Measurements from ENCODE around the gene NHERF1. TPM values are rescaled to one million over a fixed set of nuclear protein-coding genes. Genes with fewer than 3 reads are reported as not detected.

NHERF1 gene
- total RNA-seq, 1 donor from 2014 or later = 36.3 TPM

DNA sequence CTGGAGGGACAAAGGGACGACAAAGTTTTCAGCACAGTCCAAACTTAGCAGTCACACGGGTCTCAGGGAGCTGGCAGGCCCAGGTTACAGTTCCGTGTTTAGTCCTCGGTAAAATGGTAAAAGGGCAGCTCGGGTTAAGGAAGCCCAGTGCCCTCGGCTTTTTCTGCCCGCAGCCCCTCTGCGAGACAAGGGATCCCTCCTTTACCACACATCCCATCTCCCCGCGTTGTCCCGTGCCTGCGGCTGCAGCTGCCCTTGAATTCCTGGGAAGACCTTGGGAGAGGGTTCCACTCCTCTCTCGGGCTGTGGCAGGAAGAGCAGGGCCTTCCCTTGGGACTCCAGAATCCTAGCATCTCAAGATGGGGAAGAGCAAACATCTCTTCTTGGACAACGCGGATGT, 18.6 kb upstream of the NHERF1 start:
- no peaks in the 10 kb centered on the region for H3K79me2 ChIP-seq (ENCODE audit: insufficient read depth, low read length)
- no peak for FAIRE-seq
- H3K27me3 ChIP-seq (ENCODE audit: insufficient read depth, low read length) = peaks cover 10% of the 10 kb centered on the region
- no peak overlapping the region for H2AFZ ChIP-seq (ENCODE audit: low read depth, low read length)
- peaks cover 3% of the 10 kb centered on the region for H3K9me3 Mint-ChIP-seq (ENCODE audit: unreplicated experiment)
- H3K9ac ChIP-seq (ENCODE audit: low read length) = no peak overlapping the region
- no peak for TF ChIP-seq CTCF (IDR thresholded peaks at IDR 0.05; ENCODE audit: insufficient read depth, low read depth, low read length)
- TF ChIP-seq EZH2 (IDR thresholded peaks at IDR 0.05; ENCODE audit: insufficient read depth, low read length) = no peak
- no peak overlapping the region for H3K27ac ChIP-seq (ENCODE audit: low read depth, low read length)
- no peaks in the 10 kb centered on the region for H3K36me3 Mint-ChIP-seq (ENCODE audit: low read depth, unreplicated experiment)
- no peak overlapping the region for H3K27ac Mint-ChIP-seq (ENCODE audit: unreplicated experiment)
- no peak for DNase-seq (ENCODE audit: low read depth)
- H3K4me3 ChIP-seq (ENCODE audit: insufficient read depth, low read depth, low read length) = no peak overlapping the region
- H3K4me1 ChIP-seq (ENCODE audit: insufficient read depth, low read length) = no peaks in the 10 kb centered on the region
- no peak overlapping the region for H3K4me3 Mint-ChIP-seq (ENCODE audit: unreplicated experiment)
- H3K27me3 Mint-ChIP-seq (ENCODE audit: low read depth, unreplicated experiment) = peaks cover 11% of the 10 kb centered on the region
- H4K20me1 ChIP-seq (ENCODE audit: insufficient read depth, low read length) = no peaks in the 10 kb centered on the region
- H3K36me3 ChIP-seq (ENCODE audit: insufficient read depth, low read length) = no peaks in the 10 kb centered on the region
- H3K4me1 Mint-ChIP-seq (ENCODE audit: low read depth, unreplicated experiment) = no peaks in the 10 kb centered on the region
- H3K9me3 ChIP-seq (ENCODE audit: insufficient read depth, low read depth, low read length) = peaks cover 11% of the 10 kb centered on the region
- no peak overlapping the region for H3K4me2 ChIP-seq (ENCODE audit: low read length)

DNA sequence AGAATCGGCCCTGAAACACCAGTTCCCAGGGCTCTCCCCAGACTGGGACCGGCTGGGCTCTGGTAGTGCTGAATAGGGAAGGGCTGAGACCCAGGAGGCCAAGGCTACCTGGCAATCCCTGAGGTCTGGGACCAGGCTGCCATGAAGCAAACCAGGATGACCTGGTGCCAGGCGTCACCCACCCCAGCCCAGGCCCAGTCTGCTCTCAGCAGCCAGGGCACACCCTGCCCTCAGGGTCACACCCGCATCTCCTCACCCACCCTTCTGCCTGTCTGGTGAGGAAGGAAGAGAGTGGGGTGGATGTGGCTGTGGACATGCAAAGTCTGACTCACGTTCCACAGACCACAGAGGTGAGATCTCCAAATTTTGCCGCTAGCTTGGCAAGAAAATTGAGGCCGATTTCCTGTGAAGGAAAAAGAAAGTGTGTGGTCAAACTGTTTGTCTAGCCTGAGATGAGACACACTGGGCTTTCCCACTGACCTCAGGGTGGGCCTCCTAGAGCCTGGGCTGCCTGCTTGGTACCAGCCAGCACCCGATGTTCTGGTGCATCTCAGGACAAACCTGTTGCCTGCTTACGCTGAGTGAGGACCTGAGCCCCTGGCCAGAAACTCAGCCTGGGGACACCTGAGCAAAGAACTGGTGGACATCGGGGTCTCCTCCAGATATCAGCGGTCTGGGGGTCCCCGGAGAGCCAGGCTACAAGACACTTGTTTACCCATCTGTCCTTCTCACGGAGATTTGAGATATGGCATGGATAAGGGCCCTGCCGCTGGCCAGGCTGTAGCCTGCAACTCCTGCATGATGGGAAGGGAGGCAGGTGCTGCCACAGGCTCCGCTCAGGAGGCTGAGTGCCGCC, 17.7 kb upstream of the NHERF1 start:
- H3K9me3 ChIP-seq (ENCODE audit: insufficient read depth, low read depth, low read length) = peaks cover 11% of the 10 kb centered on the region
- no peaks in the 10 kb centered on the region for H3K36me3 Mint-ChIP-seq (ENCODE audit: low read depth, unreplicated experiment)
- H3K27ac ChIP-seq (ENCODE audit: low read depth, low read length) = no peak overlapping the region
- no peak overlapping the region for H3K27ac Mint-ChIP-seq (ENCODE audit: unreplicated experiment)
- no peaks in the 10 kb centered on the region for H3K4me1 ChIP-seq (ENCODE audit: insufficient read depth, low read length)
- no peak overlapping the region for H2AFZ ChIP-seq (ENCODE audit: low read depth, low read length)
- H3K27me3 ChIP-seq (ENCODE audit: insufficient read depth, low read length) = peaks cover 16% of the 10 kb centered on the region
- no peaks in the 10 kb centered on the region for H3K79me2 ChIP-seq (ENCODE audit: insufficient read depth, low read length)
- TF ChIP-seq CTCF (IDR thresholded peaks at IDR 0.05; ENCODE audit: insufficient read depth, low read depth, low read length) (no peak), EZH2 (IDR thresholded peaks at IDR 0.05; ENCODE audit: insufficient read depth, low read length) (no peak)
- H3K4me2 ChIP-seq (ENCODE audit: low read length) = no peak overlapping the region
- no peaks in the 10 kb centered on the region for H3K4me1 Mint-ChIP-seq (ENCODE audit: low read depth, unreplicated experiment)
- DNase-seq (ENCODE audit: low read depth) (no peak), FAIRE-seq (no peak)
- H3K27me3 Mint-ChIP-seq (ENCODE audit: low read depth, unreplicated experiment) = peaks cover 12% of the 10 kb centered on the region
- H3K36me3 ChIP-seq (ENCODE audit: insufficient read depth, low read length) = no peaks in the 10 kb centered on the region
- no peak overlapping the region for H3K4me3 Mint-ChIP-seq (ENCODE audit: unreplicated experiment)
- no peaks in the 10 kb centered on the region for H4K20me1 ChIP-seq (ENCODE audit: insufficient read depth, low read length)
- H3K9ac ChIP-seq (ENCODE audit: low read length) = no peak overlapping the region
- no peak overlapping the region for H3K4me3 ChIP-seq (ENCODE audit: insufficient read depth, low read depth, low read length)
- peaks cover 3% of the 10 kb centered on the region for H3K9me3 Mint-ChIP-seq (ENCODE audit: unreplicated experiment)

- DNase-seq (ENCODE audit: low read depth) = no peak
- Mint-ChIP-seq H3K36me3 (ENCODE audit: low read depth, unreplicated experiment) (no peaks in the 10 kb centered on the region), H3K9me3 (ENCODE audit: unreplicated experiment) (peaks cover 3% of the 10 kb centered on the region), H3K27me3 (ENCODE audit: low read depth, unreplicated experiment) (peaks cover 17% of the 10 kb centered on the region), H3K27ac (ENCODE audit: unreplicated experiment) (no peak overlapping the region), H3K4me3 (ENCODE audit: unreplicated experiment) (no peak overlapping the region), H3K4me1 (ENCODE audit: low read depth, unreplicated experiment) (no peaks in the 10 kb centered on the region)
- no peak overlapping the region for H2AFZ ChIP-seq (ENCODE audit: low read depth, low read length)
- H3K4me3 ChIP-seq (ENCODE audit: insufficient read depth, low read depth, low read length) = no peak overlapping the region
- H4K20me1 ChIP-seq (ENCODE audit: insufficient read depth, low read length) = no peaks in the 10 kb centered on the region
- H3K79me2 ChIP-seq (ENCODE audit: insufficient read depth, low read length) = no peaks in the 10 kb centered on the region
- no peak for FAIRE-seq
- H3K27ac ChIP-seq (ENCODE audit: low read depth, low read length) = no peak overlapping the region
- H3K36me3 ChIP-seq (ENCODE audit: insufficient read depth, low read length) = no peaks in the 10 kb centered on the region
- peaks cover 21% of the 10 kb centered on the region for H3K27me3 ChIP-seq (ENCODE audit: insufficient read depth, low read length)
- H3K9me3 ChIP-seq (ENCODE audit: insufficient read depth, low read depth, low read length) = peaks cover 11% of the 10 kb centered on the region
- no peaks in the 10 kb centered on the region for H3K4me1 ChIP-seq (ENCODE audit: insufficient read depth, low read length)
- TF ChIP-seq EZH2 (IDR thresholded peaks at IDR 0.05; ENCODE audit: insufficient read depth, low read length) (no peak), CTCF (IDR thresholded peaks at IDR 0.05; ENCODE audit: insufficient read depth, low read depth, low read length) (no peak)
- no peak overlapping the region for H3K9ac ChIP-seq (ENCODE audit: low read length)
- H3K4me2 ChIP-seq (ENCODE audit: low read length) = no peak overlapping the region
These were observed 17.2 kb upstream of the NHERF1 start for GRCh38 chr17:74731347-74731605.

Measured in astrocyte (in vitro differentiated cells and primary cell).